Activated T-helper 2 cell treated with anti-CD3 and anti-CD28 coated beads, Interferon-gamma antibody, Interleukin-2, Interleukin-4, amounts not matched to agents 10 μg/mL and 5 μg/mL and 100 μg/mL, durations not matched to agents 14 hours and 24 hours and 36 hours (primary cell): Measurements from ENCODE around the gene PEX14. TPM values are rescaled to one million over a fixed set of nuclear protein-coding genes. Genes with fewer than 3 reads are reported as not detected.

Source experiments
- DNase-seq: peaks from one replicate; pipeline ENCODE4 v3.0.0; 2021; ENCODE audit warnings: low spot score
- H3K27ac Mint-ChIP-seq: one replicate; pipeline ENCODE4 v1.8.0; 2021; ENCODE audit warnings: mixed read lengths
- H3K27me3 Mint-ChIP-seq: one replicate; pipeline ENCODE4 v1.8.0; 2021; ENCODE audit warnings: low read depth, mixed read lengths
- H3K36me3 Mint-ChIP-seq: one replicate; pipeline ENCODE4 v1.8.0; 2021; ENCODE audit warnings: low read depth, mixed read lengths
- H3K4me1 Mint-ChIP-seq: one replicate; pipeline ENCODE4 v1.8.0; 2021; ENCODE audit warnings: low read depth, mixed read lengths
- H3K4me3 Mint-ChIP-seq: one replicate; pipeline ENCODE4 v1.8.0; 2021; ENCODE audit warnings: low read depth, mild to moderate bottlenecking, moderate library complexity, mixed read lengths
- H3K9me3 Mint-ChIP-seq: one replicate; pipeline ENCODE4 v1.8.0; 2021; ENCODE audit warnings: mixed read lengths
- intact Hi-C: fragments of 100-400 bp; cut with micrococcal nuclease; formaldehyde crosslinking; loops from one replicate; pipeline ENCODE4 v1.15.1; 2023
- total RNA-seq: library from RNA; stranded (reverse); gene quantifications from 2 replicates; pipeline ENCODE4 v1.2.3, GENCODE V29; 2022

Gene PEX14
- total RNA-seq, 1 donor from 2014 or later: 23.1 TPM

- Mint-ChIP-seq H3K4me3 (no peak overlapping the region), H3K9me3 (no peaks in the 10 kb centered on the region), H3K36me3 (no peaks in the 10 kb centered on the region), H3K27me3 (no peaks in the 10 kb centered on the region), H3K4me1 (no peaks in the 10 kb centered on the region), H3K27ac (no peak overlapping the region)
- intact Hi-C loops: no loop called here
- no peak for DNase-seq
Measured at GRCh38 chr1:10669570-10669969, 194.8 kb downstream of the PEX14 start.

- no peak overlapping the region for H3K4me3 Mint-ChIP-seq
- H3K27me3 Mint-ChIP-seq: no peaks in the 10 kb centered on the region
- intact Hi-C loops: no loop called here
- H3K27ac Mint-ChIP-seq: no peak overlapping the region
- no peak for DNase-seq
- H3K4me1 Mint-ChIP-seq: no peaks in the 10 kb centered on the region
- no peaks in the 10 kb centered on the region for H3K9me3 Mint-ChIP-seq
- no peaks in the 10 kb centered on the region for H3K36me3 Mint-ChIP-seq
Measured at GRCh38 chr1:10670190-10670589, 195.4 kb downstream of the PEX14 start.

GRCh38 chr1:10671090-10671489, 196.3 kb downstream of the PEX14 start:
- intact Hi-C loops: no loop called here
- Mint-ChIP-seq H3K4me3 (no peak overlapping the region), H3K9me3 (no peaks in the 10 kb centered on the region), H3K27me3 (no peaks in the 10 kb centered on the region), H3K36me3 (no peaks in the 10 kb centered on the region), H3K27ac (no peak overlapping the region), H3K4me1 (no peaks in the 10 kb centered on the region)
- DNase-seq: no peak

GRCh38 chr1:10671622-10672342, 197.0 kb downstream of the PEX14 start:
- intact Hi-C loops: no loop called here
- no peak for DNase-seq
- Mint-ChIP-seq H3K4me3 (no peak overlapping the region), H3K27me3 (no peaks in the 10 kb centered on the region), H3K27ac (no peak overlapping the region), H3K36me3 (no peaks in the 10 kb centered on the region), H3K4me1 (no peaks in the 10 kb centered on the region), H3K9me3 (no peaks in the 10 kb centered on the region)

- Mint-ChIP-seq H3K4me1 (no peaks in the 10 kb centered on the region), H3K27me3 (no peaks in the 10 kb centered on the region), H3K27ac (no peak overlapping the region), H3K36me3 (no peaks in the 10 kb centered on the region), H3K4me3 (no peak overlapping the region), H3K9me3 (no peaks in the 10 kb centered on the region)
- intact Hi-C loops: no loop called here
- DNase-seq: no peak
Measured at GRCh38 chr1:10672343-10673050, 197.7 kb downstream of the PEX14 start.

GRCh38 chr1:10673109-10673711, 198.5 kb downstream of the PEX14 start:
- no peaks in the 10 kb centered on the region for H3K27me3 Mint-ChIP-seq
- H3K9me3 Mint-ChIP-seq: no peaks in the 10 kb centered on the region
- no peak for DNase-seq
- H3K4me1 Mint-ChIP-seq: no peaks in the 10 kb centered on the region
- no peak overlapping the region for H3K27ac Mint-ChIP-seq
- H3K4me3 Mint-ChIP-seq: no peak overlapping the region
- H3K36me3 Mint-ChIP-seq: no peaks in the 10 kb centered on the region
- intact Hi-C loops: no loop called here

GRCh38 chr1:10674222-10674621, 199.5 kb downstream of the PEX14 start:
- intact Hi-C loops: no loop called here
- Mint-ChIP-seq H3K27me3 (no peaks in the 10 kb centered on the region), H3K4me1 (no peaks in the 10 kb centered on the region)

GRCh38 chr1:10674700-10675609, 200.2 kb downstream of the PEX14 start:
- DNase-seq: no peak
- H3K36me3 Mint-ChIP-seq: no peaks in the 10 kb centered on the region

More at GRCh38 chr1:10674222-10674621, 199.5 kb downstream of the PEX14 start:
- H3K4me3 Mint-ChIP-seq: no peak overlapping the region
- no peaks in the 10 kb centered on the region for H3K9me3 Mint-ChIP-seq
- no peak overlapping the region for H3K27ac Mint-ChIP-seq
- H3K36me3 Mint-ChIP-seq: no peaks in the 10 kb centered on the region
- no peak for DNase-seq

GRCh38 chr1:10675813-10676212, 201.1 kb downstream of the PEX14 start:
- H3K9me3 Mint-ChIP-seq: no peaks in the 10 kb centered on the region
- H3K27me3 Mint-ChIP-seq: no peaks in the 10 kb centered on the region
- H3K27ac Mint-ChIP-seq: no peak overlapping the region
- no peak overlapping the region for H3K4me3 Mint-ChIP-seq
- intact Hi-C loops: no loop called here
- H3K36me3 Mint-ChIP-seq: no peaks in the 10 kb centered on the region
- no peaks in the 10 kb centered on the region for H3K4me1 Mint-ChIP-seq
- DNase-seq: no peak

More at GRCh38 chr1:10674700-10675609, 200.2 kb downstream of the PEX14 start:
- Mint-ChIP-seq H3K9me3 (no peaks in the 10 kb centered on the region), H3K4me1 (no peaks in the 10 kb centered on the region), H3K27me3 (no peaks in the 10 kb centered on the region), H3K4me3 (no peak overlapping the region), H3K27ac (no peak overlapping the region)
- intact Hi-C loops: no loop called here

GRCh38 chr1:10676963-10677362, 202.2 kb downstream of the PEX14 start:
- H3K4me3 Mint-ChIP-seq: no peak overlapping the region
- intact Hi-C loops: no loop called here
- no peaks in the 10 kb centered on the region for H3K27me3 Mint-ChIP-seq
- no peaks in the 10 kb centered on the region for H3K4me1 Mint-ChIP-seq
- no peaks in the 10 kb centered on the region for H3K36me3 Mint-ChIP-seq
- no peak overlapping the region for H3K27ac Mint-ChIP-seq
- H3K9me3 Mint-ChIP-seq: no peaks in the 10 kb centered on the region
- DNase-seq: no peak

GRCh38 chr1:10677491-10678391, 203.0 kb downstream of the PEX14 start:
- Mint-ChIP-seq H3K27ac (no peak overlapping the region), H3K4me3 (no peak overlapping the region), H3K9me3 (no peaks in the 10 kb centered on the region), H3K27me3 (no peaks in the 10 kb centered on the region), H3K36me3 (no peaks in the 10 kb centered on the region), H3K4me1 (no peaks in the 10 kb centered on the region)
- no peak for DNase-seq
- intact Hi-C loops: no loop called here

GRCh38 chr1:10678402-10678801, 203.7 kb downstream of the PEX14 start:
- Mint-ChIP-seq H3K9me3 (no peaks in the 10 kb centered on the region), H3K4me3 (no peak overlapping the region), H3K36me3 (no peaks in the 10 kb centered on the region), H3K4me1 (no peaks in the 10 kb centered on the region), H3K27me3 (no peaks in the 10 kb centered on the region), H3K27ac (no peak overlapping the region)
- intact Hi-C loops: no loop called here
- no peak for DNase-seq
